GM23338 (cell line): ENCODE results near the gene CLUH. TPM values are rescaled to one million over a fixed set of nuclear protein-coding genes. Genes with fewer than 3 reads are reported as not detected.
A peak's percentile ranks its signal among the peaks of the same experiment; 100 is the strongest.

Source experiments
- ATAC-seq: fragments of 200-7000 bp; cut with Tn5 transposase; 3 replicates; pipeline ENCODE4 v1.9.1; 2020
- DNase-seq: peaks from one replicate; pipeline ENCODE4 v3.0.0-alpha.2; 2015; ENCODE audit warnings: low spot score
- H2AFZ ChIP-seq: fragments of 200-600 bp; sonication (generic); 2 replicates; pipeline ENCODE4 v1.8.0; 2016; ENCODE audit warnings: antibody characterized with exemption, mild to moderate bottlenecking, moderate library complexity
- H3F3A ChIP-seq: fragments of 200-600 bp; sonication (generic); replicated peaks from 2 replicates; pipeline ENCODE4 v1.8.0; 2017; ENCODE audit warnings: antibody characterized with exemption, mixed run types, low read depth
- H3K27ac ChIP-seq: fragments of 200-600 bp; sonication (generic); 2 replicates; pipeline ENCODE4 v1.6.1; 2016; ENCODE audit warnings: low read depth
- H3K27me3 ChIP-seq: fragments of 200-600 bp; sonication (generic); 2 replicates; pipeline ENCODE4 v1.8.0; 2016; ENCODE audit warnings: mild to moderate bottlenecking, mixed run types, moderate library complexity; ENCODE audit not compliant: insufficient read depth
- H3K36me3 ChIP-seq: fragments of 200-600 bp; sonication (generic); 2 replicates; pipeline ENCODE4 v1.8.0; 2016; ENCODE audit warnings: mild to moderate bottlenecking; ENCODE audit not compliant: insufficient read depth
- H3K4me1 ChIP-seq: fragments of 200-600 bp; sonication (generic); 2 replicates; pipeline ENCODE4 v1.8.0; 2016; ENCODE audit warnings: mild to moderate bottlenecking, moderate library complexity; ENCODE audit not compliant: insufficient read depth
- H3K4me2 ChIP-seq: fragments of 200-600 bp; sonication (generic); 2 replicates; pipeline ENCODE4 v1.7.1; 2017; ENCODE audit warnings: mixed run types
- H3K4me3 ChIP-seq: fragments of 200-600 bp; sonication (generic); 2 replicates; pipeline ENCODE4 v1.6.1; 2016; ENCODE audit warnings: mixed run types
- H3K79me2 ChIP-seq: fragments of 200-600 bp; sonication (generic); replicated peaks from 2 replicates; pipeline ENCODE4 v1.8.0; 2017; ENCODE audit warnings: mild to moderate bottlenecking; ENCODE audit not compliant: insufficient read depth
- H3K9me2 ChIP-seq: fragments of 200-600 bp; sonication (generic); 2 replicates; pipeline ENCODE4 v1.8.0; 2017; ENCODE audit not compliant: insufficient read depth
- H4K20me1 ChIP-seq: fragments of 200-600 bp; sonication (generic); replicated peaks from 2 replicates; pipeline ENCODE4 v1.8.0; 2017; ENCODE audit warnings: mild to moderate bottlenecking; ENCODE audit not compliant: insufficient read depth
- H3K27ac Mint-ChIP-seq: 2 replicates; pipeline ENCODE4 v1.8.0; 2020; ENCODE audit warnings: inconsistent platforms, mild to moderate bottlenecking, moderate library complexity, mixed read lengths
- H3K27me3 Mint-ChIP-seq: 3 replicates; pipeline ENCODE4 v1.8.0; 2022; ENCODE audit warnings: low read depth, mild to moderate bottlenecking, moderate library complexity, mixed read lengths, inconsistent platforms; ENCODE audit not compliant: insufficient read depth, poor library complexity
- H3K36me3 Mint-ChIP-seq: 3 replicates; pipeline ENCODE4 v1.8.0; 2021; ENCODE audit warnings: low read depth, mild to moderate bottlenecking, inconsistent platforms, moderate library complexity, mixed read lengths
- H3K4me1 Mint-ChIP-seq: 3 replicates; pipeline ENCODE4 v1.8.0; 2020; ENCODE audit warnings: mild to moderate bottlenecking, inconsistent platforms, mixed read lengths
- H3K4me3 Mint-ChIP-seq: 3 replicates; pipeline ENCODE4 v1.8.0; 2021; ENCODE audit warnings: moderate library complexity, mild to moderate bottlenecking, inconsistent platforms, mixed read lengths
- H3K9me3 Mint-ChIP-seq: 3 replicates; pipeline ENCODE4 v1.8.0; 2020; ENCODE audit warnings: moderate library complexity, mild to moderate bottlenecking, inconsistent platforms, mixed read lengths
- CREB1 ChIP-seq: fragments of 250-450 bp; sonication (Bioruptor Pico); IDR thresholded peaks from 2 replicates; pipeline ENCODE4 v1.5.0; 2020; ENCODE audit warnings: low read depth, mild to moderate bottlenecking, moderate library complexity
- JUNB ChIP-seq: IDR thresholded peaks from one replicate; pipeline ENCODE4 v1.6.1; 2016; ENCODE audit warnings: antibody characterized with exemption; ENCODE audit not compliant: unreplicated experiment
- NANOG ChIP-seq: IDR thresholded peaks from 2 replicates; pipeline ENCODE4 v1.6.1; 2016; ENCODE audit warnings: antibody characterized with exemption, borderline replicate concordance
- POLR2AphosphoS5 ChIP-seq: IDR thresholded peaks from 2 replicates; pipeline ENCODE4 v1.6.1; 2016; ENCODE audit warnings: antibody characterized with exemption, low read depth
- ZNF331 ChIP-seq: fragments of 250-450 bp; sonication (Bioruptor Pico); IDR thresholded peaks from 2 replicates; pipeline ENCODE4 v1.5.0; 2020; ENCODE audit warnings: low read depth, mild to moderate bottlenecking, moderate library complexity
- polyA plus RNA-seq: library from polyadenylated mRNA; unstranded; fragments of >200 nt; fragmentation: Nextera tagmentation; extraction: Ambion mirVana; gene quantifications from 2 replicates; pipeline ENCODE4 v1.2.1, GENCODE V29; 2016
- total RNA-seq: library from RNA; depleted of rRNA; stranded (reverse); fragments of >200 nt; shearing (Covaris generic); gene quantifications from 2 replicates; pipeline ENCODE4 v1.2.3, GENCODE V29; 2014
- TF ChIP-seq, protein P1 (sequence below): IDR thresholded peaks from one replicate; pipeline ENCODE4 v1.6.1; 2018; ENCODE audit warnings: antibody characterized with exemption; ENCODE audit not compliant: unreplicated experiment
- TF ChIP-seq, protein P2 (sequence below): IDR thresholded peaks from 2 replicates; pipeline ENCODE4 v1.6.1; 2016; ENCODE audit warnings: antibody characterized with exemption
- TF ChIP-seq, protein P3 (sequence below), 2 experiments: fragments of 200-600 bp in 1 of 2; sonication (generic) in 1 of 2; conservative IDR thresholded peaks; 2 replicates each; pipeline versions ENCODE4 v1.5.1 to v1.6.1; 2016 to 2017; ENCODE audit warnings: antibody characterized with exemption in 2 of 2, low read depth in 2 of 2, mild to moderate bottlenecking in 2 of 2, moderate library complexity in 1 of 2

The CLUH gene
- total and polyA plus RNA-seq, 2 experiments from 2014 or later = 23.5 to 90.0 TPM

- ATAC-seq = peak; percentile 9
- TF ChIP-seq, protein P1, sequence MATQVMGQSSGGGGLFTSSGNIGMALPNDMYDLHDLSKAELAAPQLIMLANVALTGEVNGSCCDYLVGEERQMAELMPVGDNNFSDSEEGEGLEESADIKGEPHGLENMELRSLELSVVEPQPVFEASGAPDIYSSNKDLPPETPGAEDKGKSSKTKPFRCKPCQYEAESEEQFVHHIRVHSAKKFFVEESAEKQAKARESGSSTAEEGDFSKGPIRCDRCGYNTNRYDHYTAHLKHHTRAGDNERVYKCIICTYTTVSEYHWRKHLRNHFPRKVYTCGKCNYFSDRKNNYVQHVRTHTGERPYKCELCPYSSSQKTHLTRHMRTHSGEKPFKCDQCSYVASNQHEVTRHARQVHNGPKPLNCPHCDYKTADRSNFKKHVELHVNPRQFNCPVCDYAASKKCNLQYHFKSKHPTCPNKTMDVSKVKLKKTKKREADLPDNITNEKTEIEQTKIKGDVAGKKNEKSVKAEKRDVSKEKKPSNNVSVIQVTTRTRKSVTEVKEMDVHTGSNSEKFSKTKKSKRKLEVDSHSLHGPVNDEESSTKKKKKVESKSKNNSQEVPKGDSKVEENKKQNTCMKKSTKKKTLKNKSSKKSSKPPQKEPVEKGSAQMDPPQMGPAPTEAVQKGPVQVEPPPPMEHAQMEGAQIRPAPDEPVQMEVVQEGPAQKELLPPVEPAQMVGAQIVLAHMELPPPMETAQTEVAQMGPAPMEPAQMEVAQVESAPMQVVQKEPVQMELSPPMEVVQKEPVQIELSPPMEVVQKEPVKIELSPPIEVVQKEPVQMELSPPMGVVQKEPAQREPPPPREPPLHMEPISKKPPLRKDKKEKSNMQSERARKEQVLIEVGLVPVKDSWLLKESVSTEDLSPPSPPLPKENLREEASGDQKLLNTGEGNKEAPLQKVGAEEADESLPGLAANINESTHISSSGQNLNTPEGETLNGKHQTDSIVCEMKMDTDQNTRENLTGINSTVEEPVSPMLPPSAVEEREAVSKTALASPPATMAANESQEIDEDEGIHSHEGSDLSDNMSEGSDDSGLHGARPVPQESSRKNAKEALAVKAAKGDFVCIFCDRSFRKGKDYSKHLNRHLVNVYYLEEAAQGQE = no peak
- TF ChIP-seq POLR2AphosphoS5 (no peak), ZNF331 (no peak), NANOG (no peak), JUNB (no peak)
- TF ChIP-seq, protein P2, sequence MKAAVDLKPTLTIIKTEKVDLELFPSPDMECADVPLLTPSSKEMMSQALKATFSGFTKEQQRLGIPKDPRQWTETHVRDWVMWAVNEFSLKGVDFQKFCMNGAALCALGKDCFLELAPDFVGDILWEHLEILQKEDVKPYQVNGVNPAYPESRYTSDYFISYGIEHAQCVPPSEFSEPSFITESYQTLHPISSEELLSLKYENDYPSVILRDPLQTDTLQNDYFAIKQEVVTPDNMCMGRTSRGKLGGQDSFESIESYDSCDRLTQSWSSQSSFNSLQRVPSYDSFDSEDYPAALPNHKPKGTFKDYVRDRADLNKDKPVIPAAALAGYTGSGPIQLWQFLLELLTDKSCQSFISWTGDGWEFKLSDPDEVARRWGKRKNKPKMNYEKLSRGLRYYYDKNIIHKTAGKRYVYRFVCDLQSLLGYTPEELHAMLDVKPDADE = no peak
- TF ChIP-seq, protein P3, sequence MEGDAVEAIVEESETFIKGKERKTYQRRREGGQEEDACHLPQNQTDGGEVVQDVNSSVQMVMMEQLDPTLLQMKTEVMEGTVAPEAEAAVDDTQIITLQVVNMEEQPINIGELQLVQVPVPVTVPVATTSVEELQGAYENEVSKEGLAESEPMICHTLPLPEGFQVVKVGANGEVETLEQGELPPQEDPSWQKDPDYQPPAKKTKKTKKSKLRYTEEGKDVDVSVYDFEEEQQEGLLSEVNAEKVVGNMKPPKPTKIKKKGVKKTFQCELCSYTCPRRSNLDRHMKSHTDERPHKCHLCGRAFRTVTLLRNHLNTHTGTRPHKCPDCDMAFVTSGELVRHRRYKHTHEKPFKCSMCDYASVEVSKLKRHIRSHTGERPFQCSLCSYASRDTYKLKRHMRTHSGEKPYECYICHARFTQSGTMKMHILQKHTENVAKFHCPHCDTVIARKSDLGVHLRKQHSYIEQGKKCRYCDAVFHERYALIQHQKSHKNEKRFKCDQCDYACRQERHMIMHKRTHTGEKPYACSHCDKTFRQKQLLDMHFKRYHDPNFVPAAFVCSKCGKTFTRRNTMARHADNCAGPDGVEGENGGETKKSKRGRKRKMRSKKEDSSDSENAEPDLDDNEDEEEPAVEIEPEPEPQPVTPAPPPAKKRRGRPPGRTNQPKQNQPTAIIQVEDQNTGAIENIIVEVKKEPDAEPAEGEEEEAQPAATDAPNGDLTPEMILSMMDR (conservative IDR thresholded peaks at IDR 0.05; ENCODE audit: low read depth in 2 of 2) = no peak
- Histone ChIP-seq H3F3A (no peaks in the 10 kb centered on the region), H3K36me3 (no peaks in the 10 kb centered on the region), H2AFZ (no peak overlapping the region), H3K4me3 (no peak overlapping the region), H3K4me2 (no peak overlapping the region), H3K4me1 (peaks cover 17% of the 10 kb centered on the region), H3K79me2 (peaks cover 47% of the 10 kb centered on the region), H4K20me1 (peaks cover 5% of the 10 kb centered on the region), H3K27me3 (no peaks in the 10 kb centered on the region), H3K9me2 (no peaks in the 10 kb centered on the region), H3K27ac (no peak overlapping the region)
- Mint-ChIP-seq H3K9me3 (no peaks in the 10 kb centered on the region), H3K27me3 (peaks cover 11% of the 10 kb centered on the region), H3K4me3 (no peak overlapping the region; the same call in 2 of the 3 replicates), H3K36me3 (peaks cover 27% of the 10 kb centered on the region), H3K4me1 (peaks cover 33% of the 10 kb centered on the region), H3K27ac (peak overlapping the region; percentile 8; the same call in 1 of the 2 replicates)
- no peak for DNase-seq
Observed at GRCh38 chr17:2704890-2705248, 6.7 kb downstream of the CLUH start.

GRCh38 chr17:2704031-2704889, 7.3 kb downstream of the CLUH start:
- TF ChIP-seq CREB1 (CRISPR knock-in tag) (no peak), JUNB (no peak)
- Histone ChIP-seq H3K36me3 (no peaks in the 10 kb centered on the region), H4K20me1 (peaks cover 1% of the 10 kb centered on the region), H2AFZ (no peak overlapping the region), H3K79me2 (peaks cover 41% of the 10 kb centered on the region), H3K27me3 (no peaks in the 10 kb centered on the region), H3F3A (no peaks in the 10 kb centered on the region), H3K4me1 (peaks cover 14% of the 10 kb centered on the region), H3K4me3 (no peak overlapping the region), H3K27ac (no peak overlapping the region), H3K9me2 (no peaks in the 10 kb centered on the region), H3K4me2 (no peak overlapping the region)
- Mint-ChIP-seq H3K27me3 (peaks cover 6% of the 10 kb centered on the region), H3K36me3 (peaks cover 31% of the 10 kb centered on the region; the same call in 2 of the 3 replicates), H3K4me3 (no peak overlapping the region; the same call in 2 of the 3 replicates), H3K27ac (no peak overlapping the region), H3K4me1 (peaks cover 27% of the 10 kb centered on the region), H3K9me3 (no peaks in the 10 kb centered on the region)
- ATAC-seq (no peak), DNase-seq (no peak)
